SH-SY5Y (cell line): ENCODE data around the gene SLC25A10.

Source experiments
- GATA2 ChIP-seq: IDR thresholded peaks from 2 replicates; pipeline ENCODE4 v1.6.1; 2011; ENCODE audit warnings: mild to moderate bottlenecking, low read depth, low read length
- GATA3 ChIP-seq: IDR thresholded peaks from 2 replicates; pipeline ENCODE4 v1.6.1; 2011; ENCODE audit warnings: low read depth, mild to moderate bottlenecking, low read length, moderate library complexity

SLC25A10 gene

GRCh38 chr17:81735264-81736102, 23.4 kb downstream of the SLC25A10 start:
- TF ChIP-seq GATA2 (no peak), GATA3 (no peak)

DNA sequence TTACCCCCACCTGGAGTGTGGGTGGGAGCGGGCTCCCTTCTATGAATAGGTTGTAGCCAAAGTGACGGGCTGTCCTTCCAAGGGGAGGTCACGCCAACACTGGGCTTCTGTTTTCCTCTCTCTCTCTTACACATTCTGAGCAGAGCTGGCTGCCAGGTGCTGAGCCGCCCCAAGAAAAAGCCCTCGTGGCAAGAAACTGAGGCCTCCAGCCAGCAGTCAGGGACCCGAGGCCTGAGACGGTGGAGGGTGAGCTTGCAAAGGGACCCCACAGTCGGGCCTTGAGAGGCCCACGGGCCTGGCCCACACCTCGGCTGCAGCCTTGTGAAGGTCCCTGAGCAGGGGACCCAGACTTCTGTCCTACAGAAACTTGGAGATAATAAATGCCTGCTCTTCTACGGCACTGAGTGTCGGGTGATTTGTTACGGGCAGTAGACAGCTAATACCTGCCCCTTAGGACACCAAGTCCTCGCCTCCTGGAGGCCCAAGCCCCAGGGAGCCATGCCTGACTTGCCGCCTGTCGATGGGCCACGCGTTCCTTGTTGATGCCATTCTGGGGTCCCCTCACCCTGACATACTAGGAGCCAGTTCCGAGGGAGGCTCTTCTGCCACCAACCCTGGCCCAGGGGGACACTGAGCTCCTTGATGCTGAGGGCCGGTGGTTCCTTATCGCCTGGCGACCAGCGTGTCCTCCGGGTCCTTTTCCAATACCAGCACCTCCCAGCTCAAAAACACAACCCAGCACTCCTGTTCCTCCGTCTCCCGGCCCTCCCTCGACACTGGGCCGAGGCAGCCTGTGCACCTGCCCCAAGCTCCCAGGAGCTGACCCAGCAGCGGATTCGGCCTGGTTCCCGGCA, 26.1 kb downstream of the SLC25A10 start:
- TF ChIP-seq GATA3 = no peak
- no peak for TF ChIP-seq GATA2

GRCh38 chr17:81738801-81739393, 26.8 kb downstream of the SLC25A10 start:
- TF ChIP-seq GATA2 = no peak
- no peak for TF ChIP-seq GATA3

GRCh38 chr17:81740395-81740961, 28.4 kb downstream of the SLC25A10 start:
- TF ChIP-seq GATA2 = no peak
- TF ChIP-seq GATA3 = no peak

DNA sequence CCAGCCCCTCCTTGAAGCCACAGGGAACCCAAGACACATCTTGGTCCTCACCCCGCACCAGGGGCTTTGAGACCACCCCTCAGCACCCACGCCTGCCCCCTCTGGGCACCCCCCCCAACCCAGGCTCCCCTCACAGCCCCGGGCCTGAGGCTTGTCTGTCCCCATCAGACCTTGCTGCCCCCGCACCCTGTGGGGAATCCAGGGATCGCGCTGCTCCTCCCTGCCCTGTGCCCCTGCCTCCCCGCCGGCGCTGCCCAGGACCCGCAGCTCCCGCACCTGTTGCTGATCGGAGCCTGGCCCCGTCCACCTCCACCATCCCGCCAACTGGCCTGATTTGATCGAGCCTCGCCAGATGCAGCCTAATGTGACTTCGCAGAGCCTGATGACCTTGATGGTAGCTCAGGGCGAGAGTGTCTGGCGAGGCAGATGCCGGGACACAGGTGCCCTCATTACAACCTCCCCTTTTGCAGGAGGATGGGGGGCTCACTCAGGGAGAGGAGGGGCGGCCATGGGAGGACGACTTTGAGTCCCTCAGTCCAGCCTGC, 29.0 kb downstream of the SLC25A10 start:
- TF ChIP-seq GATA2 (peak; percentile 60), GATA3 (no peak)

DNA sequence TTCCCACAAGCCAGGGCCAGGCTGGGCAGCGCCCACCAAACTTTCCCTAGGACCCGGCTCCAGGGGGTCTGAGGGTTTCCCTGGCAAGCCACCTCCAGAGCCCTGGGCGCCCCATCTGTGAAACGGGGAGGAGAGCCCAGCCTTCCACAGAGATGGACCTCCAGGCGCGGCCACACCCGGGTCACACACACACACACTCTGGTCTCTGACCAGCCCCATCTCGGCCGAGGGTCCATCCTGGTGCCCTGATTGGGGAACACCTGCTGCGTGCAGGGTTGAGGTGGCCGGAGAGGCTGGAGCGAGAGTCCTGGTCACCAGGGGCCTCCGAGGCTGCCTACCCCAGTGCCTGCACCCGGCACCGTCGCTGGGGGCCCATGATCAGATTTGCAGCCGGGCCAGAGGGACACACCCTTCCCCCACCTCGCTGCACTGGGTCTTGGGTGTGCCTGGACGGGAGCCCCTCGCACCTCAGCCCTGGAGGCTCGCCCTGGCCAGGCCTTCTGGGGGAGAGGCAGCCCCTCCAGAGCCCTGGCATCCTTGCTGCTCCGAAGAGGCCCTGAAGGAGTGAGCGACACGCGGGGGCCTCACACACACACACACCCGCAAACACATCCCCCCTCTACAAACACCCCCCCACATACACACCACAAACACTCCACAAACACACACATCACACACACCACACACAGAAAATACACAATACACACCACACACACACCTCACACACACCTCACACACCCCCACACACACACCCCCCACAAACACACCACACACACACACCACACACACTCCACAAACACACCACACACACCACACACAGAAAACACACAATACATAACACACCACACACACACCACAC, 29.7 kb downstream of the SLC25A10 start:
- no peak for TF ChIP-seq GATA2
- no peak for TF ChIP-seq GATA3
